ENCODE data around the gene NUP37.
A peak's percentile ranks its signal among the peaks of the same experiment; 100 is the strongest.
"Not testable (repeated sequence)": the region's sequence is repeated elsewhere in the genome, so short reads cannot be mapped to it uniquely, and the experiment has no call there.

The NUP37 gene

GRCh38 chr12:102119674-102120563, at the start of gene NUP37, which contains the start of gene PARPBP:
Gene NUP37 (minus strand): TSS chr12:102120114. CDS start chr12:102118518, 1,596 bp downstream.
Gene PARPBP (plus strand): TSS chr12:102120183. CDS start chr12:102123889, 3,706 bp downstream.
- Mint-ChIP-seq H3K27me3 (no peaks in the 10 kb centered on the region), H3K4me1 (ENCODE audit: low read depth) (peaks cover 17% of the 10 kb centered on the region), H3K4me3 (peak within 1 kb of the TSS; percentile 96), H3K27ac (peak within 1 kb of the TSS; percentile 89), H3K36me3 (peaks cover 4% of the 10 kb centered on the region), H3K9me3 (ENCODE audit: low read depth) (no peaks in the 10 kb centered on the region)

- H3K4me1 Mint-ChIP-seq (ENCODE audit: low read depth) = no peaks in the 10 kb centered on the region
- no peaks in the 10 kb centered on the region for H3K27me3 Mint-ChIP-seq
- no peak overlapping the region for H3K27ac Mint-ChIP-seq
Observed at GRCh38 chr12:102167821-102168604, 48.1 kb upstream of the NUP37 start.

GRCh38 chr12:102163383-102163782, 43.5 kb upstream of the NUP37 start:
- H3K9me3 Mint-ChIP-seq (ENCODE audit: low read depth) = no peaks in the 10 kb centered on the region
- H3K27me3 Mint-ChIP-seq = no peaks in the 10 kb centered on the region
- no peak overlapping the region for H3K4me3 Mint-ChIP-seq
- H3K36me3 Mint-ChIP-seq = peaks cover 3% of the 10 kb centered on the region
- no peaks in the 10 kb centered on the region for H3K4me1 Mint-ChIP-seq (ENCODE audit: low read depth)
- H3K27ac Mint-ChIP-seq = no peak overlapping the region

More at GRCh38 chr12:102167821-102168604, 48.1 kb upstream of the NUP37 start:
- Mint-ChIP-seq H3K4me3 (no peak overlapping the region), H3K9me3 (ENCODE audit: low read depth) (no peaks in the 10 kb centered on the region), H3K36me3 (peaks cover 7% of the 10 kb centered on the region)

GRCh38 chr12:102155206-102155605, 35.3 kb upstream of the NUP37 start:
- H3K4me1 Mint-ChIP-seq (ENCODE audit: low read depth); H3K27me3 Mint-ChIP-seq; H3K4me3 Mint-ChIP-seq; H3K9me3 Mint-ChIP-seq (ENCODE audit: low read depth); H3K36me3 Mint-ChIP-seq; H3K27ac Mint-ChIP-seq: not testable (repeated sequence)

- not testable (repeated sequence) for H3K9me3 Mint-ChIP-seq (ENCODE audit: low read depth); H3K4me3 Mint-ChIP-seq; H3K27ac Mint-ChIP-seq; H3K36me3 Mint-ChIP-seq; H3K27me3 Mint-ChIP-seq
- peaks cover 13% of the 10 kb centered on the region for H3K4me1 Mint-ChIP-seq (ENCODE audit: low read depth)
Observed at GRCh38 chr12:102147062-102147587, 27.2 kb upstream of the NUP37 start.

GRCh38 chr12:102144221-102144620, 24.3 kb upstream of the NUP37 start:
- no peaks in the 10 kb centered on the region for H3K9me3 Mint-ChIP-seq (ENCODE audit: low read depth)
- peaks cover 3% of the 10 kb centered on the region for H3K36me3 Mint-ChIP-seq
- H3K27me3 Mint-ChIP-seq = no peaks in the 10 kb centered on the region
- H3K27ac Mint-ChIP-seq = no peak overlapping the region
- H3K4me1 Mint-ChIP-seq (ENCODE audit: low read depth) = peaks cover 14% of the 10 kb centered on the region
- H3K4me3 Mint-ChIP-seq = no peak overlapping the region

- not testable (repeated sequence) for H3K36me3 Mint-ChIP-seq; H3K4me3 Mint-ChIP-seq; H3K27ac Mint-ChIP-seq; H3K9me3 Mint-ChIP-seq (ENCODE audit: low read depth); H3K27me3 Mint-ChIP-seq
- peaks cover 14% of the 10 kb centered on the region for H3K4me1 Mint-ChIP-seq (ENCODE audit: low read depth)
Observed at GRCh38 chr12:102142866-102143373, 23.0 kb upstream of the NUP37 start.

GRCh38 chr12:102137619-102138018, 17.7 kb upstream of the NUP37 start:
- H3K9me3 Mint-ChIP-seq (ENCODE audit: low read depth); H3K36me3 Mint-ChIP-seq; H3K4me1 Mint-ChIP-seq (ENCODE audit: low read depth); H3K27me3 Mint-ChIP-seq; H3K27ac Mint-ChIP-seq; H3K4me3 Mint-ChIP-seq: not testable (repeated sequence)

GRCh38 chr12:102131442-102131841, 11.5 kb upstream of the NUP37 start:
- not testable (repeated sequence) for H3K36me3 Mint-ChIP-seq; H3K27me3 Mint-ChIP-seq; H3K4me1 Mint-ChIP-seq (ENCODE audit: low read depth); H3K9me3 Mint-ChIP-seq (ENCODE audit: low read depth); H3K27ac Mint-ChIP-seq; H3K4me3 Mint-ChIP-seq

- H3K27ac Mint-ChIP-seq; H3K4me1 Mint-ChIP-seq (ENCODE audit: low read depth); H3K9me3 Mint-ChIP-seq (ENCODE audit: low read depth); H3K4me3 Mint-ChIP-seq; H3K27me3 Mint-ChIP-seq; H3K36me3 Mint-ChIP-seq: not testable (repeated sequence)
Observed at GRCh38 chr12:102130720-102131119, 10.8 kb upstream of the NUP37 start.

GRCh38 chr12:102121328-102121727, 1.4 kb upstream of the NUP37 start:
- H3K36me3 Mint-ChIP-seq; H3K9me3 Mint-ChIP-seq (ENCODE audit: low read depth); H3K27me3 Mint-ChIP-seq: not testable (repeated sequence)
- peak overlapping the region; percentile 89 for H3K27ac Mint-ChIP-seq
- H3K4me1 Mint-ChIP-seq (ENCODE audit: low read depth) = peaks cover 17% of the 10 kb centered on the region
- H3K4me3 Mint-ChIP-seq = peak overlapping the region; percentile 96

- Mint-ChIP-seq H3K9me3 (ENCODE audit: low read depth) (no peaks in the 10 kb centered on the region), H3K4me3 (peak overlapping the region; percentile 96), H3K27ac (peak overlapping the region; percentile 89), H3K4me1 (ENCODE audit: low read depth) (peaks cover 17% of the 10 kb centered on the region), H3K27me3 (no peaks in the 10 kb centered on the region), H3K36me3 (peaks cover 4% of the 10 kb centered on the region)
Observed at GRCh38 chr12:102120886-102121285, 972 bp upstream of the NUP37 start.

- Mint-ChIP-seq H3K4me3 (peak overlapping the region; percentile 96), H3K36me3 (peaks cover 4% of the 10 kb centered on the region), H3K27ac (peak overlapping the region; percentile 89), H3K9me3 (ENCODE audit: low read depth) (no peaks in the 10 kb centered on the region), H3K4me1 (ENCODE audit: low read depth) (peaks cover 17% of the 10 kb centered on the region), H3K27me3 (no peaks in the 10 kb centered on the region)
Observed at GRCh38 chr12:102120564-102120873, 605 bp upstream of the NUP37 start.

- Mint-ChIP-seq H3K36me3 (peaks cover 4% of the 10 kb centered on the region), H3K27me3 (no peaks in the 10 kb centered on the region), H3K9me3 (ENCODE audit: low read depth) (no peaks in the 10 kb centered on the region), H3K4me3 (peak overlapping the region; percentile 96), H3K4me1 (ENCODE audit: low read depth) (peaks cover 17% of the 10 kb centered on the region), H3K27ac (peak overlapping the region; percentile 64)
Observed at GRCh38 chr12:102118874-102119273, 1.0 kb downstream of the NUP37 start.

GRCh38 chr12:102116392-102116791, 3.5 kb downstream of the NUP37 start:
- Mint-ChIP-seq H3K27ac (no peak overlapping the region), H3K9me3 (ENCODE audit: low read depth) (no peaks in the 10 kb centered on the region), H3K4me1 (ENCODE audit: low read depth) (peaks cover 19% of the 10 kb centered on the region), H3K27me3 (no peaks in the 10 kb centered on the region), H3K4me3 (no peak overlapping the region), H3K36me3 (peaks cover 9% of the 10 kb centered on the region)
